Panc1 (cell line): ENCODE results near the gene IL36G. TPM values are rescaled to one million over a fixed set of nuclear protein-coding genes. Genes with fewer than 3 reads are reported as not detected.

Experiments
- ATAC-seq: fragments of 200-7000 bp; cut with Tn5 transposase; 2 replicates; pipeline ENCODE4 v1.9.1; 2020; ENCODE audit warnings: mild to moderate bottlenecking, moderate library complexity
- BruUV-seq: library from RNA; stranded (reverse); fragments of 400-500 nt; replicated peaks from 2 replicates; lab custom pipeline; 2021; lab: Mats Ljungman, UMichigan
- CTCF ChIA-PET: fragments of 300-600 bp; sonication (Branson Sonifier 250); formaldehyde crosslinking; loops from one replicate; lab custom pipeline; 2022; ENCODE audit warnings: antibody characterized with exemption; lab: Charles Lee
- POLR2A ChIA-PET: fragments of 300-600 bp; sonication (Branson Sonifier 250); formaldehyde crosslinking; loops from one replicate; lab custom pipeline; 2022; ENCODE audit warnings: antibody characterized with exemption; lab: Charles Lee
- DNase-seq: peaks from one replicate; pipeline ENCODE4 v3.0.0-alpha.2; 2010; ENCODE audit warnings: low read depth, low spot score
- H3K27ac ChIP-seq: 2 replicates; pipeline ENCODE4 v1.5.1; 2011; ENCODE audit warnings: mild to moderate bottlenecking, low read length, inconsistent platforms
- H3K27me3 ChIP-seq: fragments of 200-500 bp; sonication (Bioruptor generic); 2 replicates; pipeline ENCODE4 v1.6.0; 2014; ENCODE audit warnings: low read length, inconsistent platforms; ENCODE audit not compliant: control insufficient read depth, insufficient read depth
- H3K36me3 ChIP-seq: fragments of 200-500 bp; sonication (Bioruptor generic); 2 replicates; pipeline ENCODE4 v1.5.1; 2014; ENCODE audit warnings: inconsistent platforms, mild to moderate bottlenecking, low read length, moderate library complexity; ENCODE audit not compliant: control insufficient read depth, insufficient read depth
- H3K4me1 ChIP-seq: 2 replicates; pipeline ENCODE4 v1.5.1; 2011; ENCODE audit warnings: inconsistent platforms, mild to moderate bottlenecking, low read length, moderate library complexity; ENCODE audit not compliant: control insufficient read depth, insufficient read depth
- H3K4me3 ChIP-seq, 2 experiments: 2 replicates each; pipeline ENCODE4 v1.5.1; 2011 to 2012; ENCODE audit warnings: low read depth in 2 of 2, low read length in 2 of 2, mild to moderate bottlenecking in 2 of 2, inconsistent platforms in 1 of 2, moderate library complexity in 1 of 2
- H3K9me3 ChIP-seq: fragments of 200-500 bp; sonication (Bioruptor generic); 2 replicates; pipeline ENCODE4 v1.5.1; 2014; ENCODE audit warnings: low read depth, mild to moderate bottlenecking, inconsistent platforms, low read length, moderate library complexity; ENCODE audit not compliant: control insufficient read depth, insufficient read depth
- CTCF ChIP-seq: fragments of 450-650 bp; IDR thresholded peaks from 2 replicates; pipeline ENCODE4 v1.5.1; 2017; ENCODE audit warnings: mild to moderate bottlenecking
- POLR2AphosphoS5 ChIP-seq: IDR thresholded peaks from 2 replicates; pipeline ENCODE4 v1.6.1; 2012; ENCODE audit warnings: mild to moderate bottlenecking, low read depth, low read length, moderate library complexity
- REST ChIP-seq, 2 experiments: IDR thresholded peaks; 2 replicates each; pipeline ENCODE4 v1.6.1; 2011 to 2012; ENCODE audit warnings: low read depth in 2 of 2, control low read depth in 1 of 2, low read length in 1 of 2, mild to moderate bottlenecking in 1 of 2, moderate library complexity in 1 of 2; ENCODE audit not compliant: insufficient read depth in 1 of 2
- SIN3A ChIP-seq: IDR thresholded peaks from 2 replicates; pipeline ENCODE4 v1.6.1; 2012; ENCODE audit warnings: low read depth, mild to moderate bottlenecking, low read length, moderate library complexity, borderline replicate concordance; ENCODE audit not compliant: insufficient read depth
- TCF7L2 ChIP-seq: IDR thresholded peaks from 2 replicates; pipeline ENCODE4 v1.6.1; 2011; ENCODE audit warnings: mild to moderate bottlenecking, low read depth, low read length, inconsistent platforms
- in situ Hi-C: cut with HindIII; loops from 2 replicates; pipeline ENCODE4 v1.10.0; 2016; ENCODE audit warnings: low sequenced_read_pairs, low pct_unique_long_range_greater_than_20kb
- intact Hi-C: fragments of 100-400 bp; cut with micrococcal nuclease; formaldehyde crosslinking; loops from one replicate; pipeline ENCODE4 v1.10.0; 2022; ENCODE audit not compliant: unreplicated experiment
- total RNA-seq: library from RNA; stranded (reverse); gene quantifications from one replicate; pipeline ENCODE4 v1.2.1, GENCODE V29; 2021; ENCODE audit not compliant: unreplicated experiment

IL36G gene
- total RNA-seq, 1 experiment from 2014 or later, result not detected

- CTCF ChIA-PET, result no interaction called here
- peaks cover 6% of the 10 kb centered on the region; the same call in 1 of the 2 replicates for H3K9me3 ChIP-seq
- ATAC-seq (no peak), DNase-seq (no peak)
- H3K27ac ChIP-seq, result no peak overlapping the region
- H3K4me1 ChIP-seq, result no peaks in the 10 kb centered on the region
- no peaks in the 10 kb centered on the region for H3K36me3 ChIP-seq
- intact Hi-C loops, result no loop called here
- no peak overlapping the region for H3K4me3 ChIP-seq
- no peak for TF ChIP-seq SIN3A
- TF ChIP-seq POLR2AphosphoS5, result no peak
- no peak for TF ChIP-seq TCF7L2
- TF ChIP-seq REST (IDR thresholded peaks at IDR 0.05; ENCODE audit: insufficient read depth in 1 of 2, low read depth in 2 of 2, low read length in 1 of 2), result no peak
- no peak for TF ChIP-seq CTCF
- POLR2A ChIA-PET, result no interaction called here
- in situ Hi-C loops, result no loop called here
- no TSS peak for BruUV-seq
- H3K27me3 ChIP-seq, result no peaks in the 10 kb centered on the region
Measured at GRCh38 chr2:112996635-112997034, 18.8 kb downstream of the IL36G start.

GRCh38 chr2:112997151-112997550 lies 19.3 kb downstream of the IL36G start:
- CTCF ChIA-PET, result no interaction called here

More at GRCh38 chr2:112997151-112997550, 19.3 kb downstream of the IL36G start:
- H3K4me1 ChIP-seq, result no peaks in the 10 kb centered on the region
- H3K27ac ChIP-seq, result no peak overlapping the region
- POLR2A ChIA-PET, result no interaction called here
- intact Hi-C loops, result no loop called here
- in situ Hi-C loops, result no loop called here
- no TSS peak for BruUV-seq
- TF ChIP-seq TCF7L2, result no peak
- no peak for TF ChIP-seq REST (IDR thresholded peaks at IDR 0.05; ENCODE audit: insufficient read depth in 1 of 2, low read depth in 2 of 2, low read length in 1 of 2)
- TF ChIP-seq CTCF, result no peak
- TF ChIP-seq SIN3A, result no peak
- TF ChIP-seq POLR2AphosphoS5, result no peak
- H3K36me3 ChIP-seq, result no peaks in the 10 kb centered on the region
- no peak for ATAC-seq
- no peaks in the 10 kb centered on the region for H3K27me3 ChIP-seq
- H3K4me3 ChIP-seq, result no peak overlapping the region
- DNase-seq, result no peak
- H3K9me3 ChIP-seq, result peaks cover 6% of the 10 kb centered on the region; the same call in 1 of the 2 replicates
